Mesenchymal stem cell (in vitro differentiated cells and primary cell): ENCODE measurements around the gene CDC42BPG. TPM values are rescaled to one million over a fixed set of nuclear protein-coding genes. Genes with fewer than 3 reads are reported as not detected.

ENCODE experiments used
- DNase-seq: peaks from one replicate; pipeline ENCODE4 v3.0.0-alpha.2; 2013
- H2AFZ ChIP-seq: one replicate; pipeline ENCODE4 v1.6.1; 2013; ENCODE audit warnings: low read depth, mild to moderate bottlenecking, control low read depth, inconsistent platforms, low read length, moderate library complexity
- H2AK5ac ChIP-seq: 2 replicates; pipeline ENCODE4 v1.6.1; 2013; ENCODE audit warnings: low read length, moderate library complexity, mild to moderate bottlenecking, inconsistent platforms; ENCODE audit not compliant: severe bottlenecking
- H2BK120ac ChIP-seq: one replicate; pipeline ENCODE4 v1.6.1; 2013; ENCODE audit warnings: low read depth, mild to moderate bottlenecking, inconsistent platforms, low read length, moderate library complexity
- H2BK12ac ChIP-seq, 2 experiments: one replicate each; pipeline ENCODE4 v1.6.1; 2013; ENCODE audit warnings: inconsistent platforms in 2 of 2, low read length in 2 of 2, mild to moderate bottlenecking in 2 of 2, moderate library complexity in 2 of 2, control low read depth in 1 of 2
- H2BK15ac ChIP-seq: one replicate; pipeline ENCODE4 v1.6.1; 2013; ENCODE audit warnings: mild to moderate bottlenecking, low read depth, inconsistent platforms; ENCODE audit not compliant: poor library complexity, severe bottlenecking
- H2BK5ac ChIP-seq: 2 replicates; pipeline ENCODE4 v1.6.1; 2013; ENCODE audit warnings: low read depth, mild to moderate bottlenecking, low read length, control low read depth, inconsistent platforms; ENCODE audit not compliant: poor library complexity, severe bottlenecking
- H3K14ac ChIP-seq, 2 experiments: one replicate each; pipeline ENCODE4 v1.6.1; 2013; ENCODE audit warnings: inconsistent platforms in 2 of 2, low read length in 2 of 2, control low read depth in 1 of 2, mild to moderate bottlenecking in 1 of 2, moderate library complexity in 1 of 2
- H3K18ac ChIP-seq, 2 experiments: one replicate each; pipeline ENCODE4 v1.6.1; 2013; ENCODE audit warnings: inconsistent platforms in 2 of 2, low read length in 2 of 2, control low read depth in 1 of 2, low read depth in 1 of 2, mild to moderate bottlenecking in 1 of 2
- H3K23ac ChIP-seq, 2 experiments: one replicate each; pipeline ENCODE4 v1.6.1; 2013; ENCODE audit warnings: inconsistent platforms in 2 of 2, low read length in 2 of 2, mild to moderate bottlenecking in 2 of 2, moderate library complexity in 2 of 2, control low read depth in 1 of 2
- H3K27ac ChIP-seq: 2 replicates; pipeline ENCODE4 v1.5.1; 2013; ENCODE audit warnings: mild to moderate bottlenecking, moderate library complexity, low read length, control low read depth, inconsistent platforms; ENCODE audit not compliant: poor library complexity, severe bottlenecking
- H3K27me3 ChIP-seq, 2 experiments: 2 replicates each; pipeline versions ENCODE4 v1.6.1 to v1.7.0; 2013; ENCODE audit warnings: low read length in 2 of 2, mild to moderate bottlenecking in 2 of 2, moderate library complexity in 2 of 2, control low read depth in 1 of 2, inconsistent platforms in 1 of 2; ENCODE audit not compliant: control insufficient read depth in 1 of 2, insufficient read depth in 1 of 2
- H3K36me3 ChIP-seq, 2 experiments: 2 replicates each; pipeline versions ENCODE4 v1.6.1 to v1.7.0; 2013; ENCODE audit warnings: low read length in 2 of 2, control low read depth in 1 of 2, inconsistent platforms in 1 of 2, low read depth in 1 of 2, mild to moderate bottlenecking in 1 of 2; ENCODE audit not compliant: insufficient read depth in 2 of 2, control insufficient read depth in 1 of 2
- H3K4ac ChIP-seq, 2 experiments: one replicate each; pipeline ENCODE4 v1.6.1; 2013; ENCODE audit warnings: inconsistent platforms in 2 of 2, low read length in 2 of 2, mild to moderate bottlenecking in 2 of 2, moderate library complexity in 2 of 2, control low read depth in 1 of 2, low read depth in 1 of 2
- H3K4me1 ChIP-seq: 2 replicates; pipeline ENCODE4 v1.6.1; 2013; ENCODE audit warnings: low read depth, low read length, control low read depth; ENCODE audit not compliant: control insufficient read depth, insufficient read depth
- H3K4me2 ChIP-seq: 2 replicates; pipeline ENCODE4 v1.6.1; 2013; ENCODE audit warnings: low read length, mild to moderate bottlenecking, inconsistent platforms; ENCODE audit not compliant: poor library complexity, severe bottlenecking
- H3K4me3 ChIP-seq, 2 experiments: 2 replicates each; pipeline versions ENCODE4 v1.5.1 to v1.7.0; 2013; ENCODE audit warnings: low read length in 2 of 2, mild to moderate bottlenecking in 2 of 2, control low read depth in 1 of 2, low read depth in 1 of 2; ENCODE audit not compliant: insufficient read depth in 1 of 2
- H3K79me1 ChIP-seq: replicated peaks from 2 replicates; pipeline ENCODE4 v1.6.1; 2013; ENCODE audit warnings: mild to moderate bottlenecking, control low read depth, low read length, inconsistent platforms; ENCODE audit not compliant: poor library complexity, severe bottlenecking
- H3K9ac ChIP-seq: 2 replicates; pipeline ENCODE4 v1.7.0; 2013; ENCODE audit warnings: mild to moderate bottlenecking, low read length, moderate library complexity
- H3K9me3 ChIP-seq: 2 replicates; pipeline ENCODE4 v1.7.0; 2013; ENCODE audit warnings: mild to moderate bottlenecking, low read length; ENCODE audit not compliant: control insufficient read depth
- H4K8ac ChIP-seq: one replicate; pipeline ENCODE4 v1.6.1; 2013; ENCODE audit warnings: inconsistent platforms, mild to moderate bottlenecking, low read length, moderate library complexity
- H4K91ac ChIP-seq: one replicate; pipeline ENCODE4 v1.6.1; 2013; ENCODE audit warnings: mild to moderate bottlenecking, low read length, inconsistent platforms
- WGBS: methylation state at CpG from one replicate; pipeline ENCODE4 v1.1.7; 2013; ENCODE audit warnings: mixed read lengths; 5-methylcytosine and 5-hydroxymethylcytosine counted together
- polyA plus RNA-seq, 2 experiments: library from polyadenylated mRNA; stranded (reverse); fragments of 200-250 nt; gene quantifications; one replicate each; pipeline ENCODE4 v1.2.3, GENCODE V29; 2013

Gene CDC42BPG
- 0.26 TPM for polyA plus RNA-seq (2013, experiment 1 of 2)
- 0.21 TPM for polyA plus RNA-seq (2013, experiment 2 of 2)

GRCh38 chr11:64844330-64845128 lies at the start of gene CDC42BPG:
Gene CDC42BPG, minus strand, starts transcription at chr11:64844653. Its CDS starts 84 bp downstream, at chr11:64844569.
- peak within 1 kb of the TSS; percentile 70 for H4K91ac ChIP-seq
- peak within 1 kb of the TSS; percentile 90 for H4K8ac ChIP-seq
- peak within 1 kb of the TSS in 1 of 2 experiments; percentile 64 for H3K14ac ChIP-seq
- H3K23ac ChIP-seq, result peak within 1 kb of the TSS in 1 of 2 experiments; percentile 51
- peak within 1 kb of the TSS in 1 of 2 experiments; percentile 42 for H3K4ac ChIP-seq
- H3K4me3 ChIP-seq, result peak within 1 kb of the TSS in 1 of 2 experiments; percentile 59
- peaks cover 44% of the 10 kb centered on the region for H3K4me1 ChIP-seq
- no peaks in the 10 kb centered on the region for H3K9me3 ChIP-seq
- H3K9ac ChIP-seq, result no peak within 1 kb of the TSS
- H2AFZ ChIP-seq, result peak within 1 kb of the TSS; percentile 49
- peaks cover 3% of the 10 kb centered on the region for H3K79me1 ChIP-seq
- peaks cover 0 to 10% of the 10 kb centered on the region in 2 experiments for H3K36me3 ChIP-seq
- peak within 1 kb of the TSS; percentile 50 for H2BK15ac ChIP-seq
- no peaks in the 10 kb centered on the region for H3K27me3 ChIP-seq
- 2% methylated on average over 45 of the region's 96 CpGs for WGBS
- H2BK5ac ChIP-seq, result no peak within 1 kb of the TSS
- no peak within 1 kb of the TSS for H2AK5ac ChIP-seq
- H3K4me2 ChIP-seq, result peak within 1 kb of the TSS; percentile 74
- H3K27ac ChIP-seq, result no peak within 1 kb of the TSS
- H2BK12ac ChIP-seq, result peak within 1 kb of the TSS in 1 of 2 experiments; percentile 96
- H3K18ac ChIP-seq, result peak within 1 kb of the TSS in 1 of 2 experiments; percentile 76
- H2BK120ac ChIP-seq, result peak within 1 kb of the TSS; percentile 64
- DNase-seq, result peak; percentile 71

GRCh38 chr11:64893194-64894069 lies 49.0 kb upstream of the CDC42BPG start:
- no peak overlapping the region for H2BK120ac ChIP-seq
- H3K79me1 ChIP-seq, result no peaks in the 10 kb centered on the region
- H2BK15ac ChIP-seq, result no peak overlapping the region
- H2BK12ac ChIP-seq, result peak overlapping the region in 1 of 2 experiments; percentile 25
- H4K8ac ChIP-seq, result no peak overlapping the region
- H3K4ac ChIP-seq, result no peak overlapping the region
- H3K9ac ChIP-seq, result no peak overlapping the region
- H3K36me3 ChIP-seq, result peaks cover 37 to 39% of the 10 kb centered on the region in 2 experiments
- H3K18ac ChIP-seq, result peak overlapping the region in 1 of 2 experiments; percentile 86
- no peak overlapping the region for H2AFZ ChIP-seq
- no peak overlapping the region for H3K14ac ChIP-seq
- H3K23ac ChIP-seq, result no peak overlapping the region
- peaks cover 20% of the 10 kb centered on the region for H3K4me1 ChIP-seq
- no peaks in the 10 kb centered on the region for H3K9me3 ChIP-seq
- peak overlapping the region; percentile 3 for H4K91ac ChIP-seq
- no peaks in the 10 kb centered on the region for H3K27me3 ChIP-seq
- WGBS, result 92% methylated on average over 25 of the region's 25 CpGs
- no peak overlapping the region for H3K4me2 ChIP-seq
- no peak overlapping the region for H2AK5ac ChIP-seq
- DNase-seq, result no peak
- no peak overlapping the region for H3K4me3 ChIP-seq
- no peak overlapping the region for H2BK5ac ChIP-seq
- no peak overlapping the region for H3K27ac ChIP-seq

DNA sequence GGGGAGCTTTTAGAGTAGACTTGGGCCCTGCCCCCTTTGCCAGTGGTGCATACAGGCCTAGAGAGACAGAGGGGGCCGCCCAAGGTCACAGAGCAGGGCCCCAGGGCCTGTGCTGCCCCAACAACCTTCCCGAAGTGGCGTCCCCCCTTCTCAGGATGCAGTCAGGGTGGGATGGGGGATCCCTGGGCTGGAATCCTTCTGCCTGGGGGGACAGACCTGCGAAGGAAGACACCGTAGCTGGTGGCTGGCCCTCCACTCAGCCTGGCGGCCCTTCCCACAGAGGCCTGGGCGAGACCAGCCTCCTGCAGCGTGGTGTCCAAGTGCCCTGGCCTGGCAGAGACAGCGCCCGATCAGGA lies 48.4 kb upstream of the CDC42BPG start:
- H3K36me3 ChIP-seq, result peaks cover 30 to 33% of the 10 kb centered on the region in 2 experiments
- no peak overlapping the region for H3K23ac ChIP-seq
- H2BK120ac ChIP-seq, result no peak overlapping the region
- H3K4me3 ChIP-seq, result no peak overlapping the region
- H3K9ac ChIP-seq, result no peak overlapping the region
- peak overlapping the region; percentile 34 for H2AK5ac ChIP-seq
- no peaks in the 10 kb centered on the region for H3K27me3 ChIP-seq
- no peak overlapping the region for H3K18ac ChIP-seq
- no peak for DNase-seq
- H3K27ac ChIP-seq, result no peak overlapping the region
- no peak overlapping the region for H2AFZ ChIP-seq
- no peak overlapping the region for H2BK12ac ChIP-seq
- 95% methylated on average over 10 of the region's 10 CpGs for WGBS
- H3K79me1 ChIP-seq, result no peaks in the 10 kb centered on the region
- no peak overlapping the region for H2BK15ac ChIP-seq
- no peak overlapping the region for H4K91ac ChIP-seq
- no peak overlapping the region for H4K8ac ChIP-seq
- H3K9me3 ChIP-seq, result no peaks in the 10 kb centered on the region
- no peak overlapping the region for H3K4me2 ChIP-seq
- no peak overlapping the region for H3K4ac ChIP-seq
- H3K4me1 ChIP-seq, result peaks cover 25% of the 10 kb centered on the region
- no peak overlapping the region for H3K14ac ChIP-seq
- no peak overlapping the region for H2BK5ac ChIP-seq

DNA sequence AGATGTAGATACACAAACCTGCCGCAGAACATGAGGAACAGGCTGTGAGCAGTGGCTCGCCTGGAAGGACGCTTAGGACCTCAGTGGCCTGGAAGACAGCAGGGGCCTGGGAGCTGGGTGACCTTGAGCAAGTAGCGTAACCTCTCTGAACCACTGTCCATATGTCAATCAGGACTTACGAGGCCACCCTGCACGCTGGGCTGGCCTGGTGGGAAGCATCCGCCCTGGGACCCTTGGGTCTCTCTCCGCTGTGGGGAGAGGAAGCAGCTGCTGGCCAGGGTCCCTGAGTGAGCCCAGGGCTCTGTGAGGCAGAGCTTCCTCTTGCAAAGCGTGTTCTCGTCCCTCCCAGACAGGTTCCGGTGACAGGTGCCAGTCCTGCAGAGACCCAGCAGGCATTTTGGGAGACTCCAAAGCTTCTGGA lies 48.0 kb upstream of the CDC42BPG start:
- no peak overlapping the region for H4K8ac ChIP-seq
- no peaks in the 10 kb centered on the region for H3K9me3 ChIP-seq
- H2BK12ac ChIP-seq, result no peak overlapping the region
- no peak overlapping the region for H3K27ac ChIP-seq
- no peak overlapping the region for H2BK15ac ChIP-seq
- no peak overlapping the region for H2AK5ac ChIP-seq
- H3K9ac ChIP-seq, result no peak overlapping the region
- H2AFZ ChIP-seq, result no peak overlapping the region
- H3K79me1 ChIP-seq, result no peaks in the 10 kb centered on the region
- H2BK120ac ChIP-seq, result no peak overlapping the region
- H3K14ac ChIP-seq, result no peak overlapping the region
- no peak for DNase-seq
- H3K36me3 ChIP-seq, result peaks cover 28 to 29% of the 10 kb centered on the region in 2 experiments
- peak overlapping the region; percentile 40 for H4K91ac ChIP-seq
- H3K4me3 ChIP-seq, result no peak overlapping the region
- no peak overlapping the region for H3K4me2 ChIP-seq
- peaks cover 27% of the 10 kb centered on the region for H3K4me1 ChIP-seq
- WGBS, result 90% methylated on average over 11 of the region's 11 CpGs
- H3K18ac ChIP-seq, result no peak overlapping the region
- no peak overlapping the region for H3K4ac ChIP-seq
- no peak overlapping the region for H2BK5ac ChIP-seq
- no peak overlapping the region for H3K23ac ChIP-seq
- H3K27me3 ChIP-seq, result no peaks in the 10 kb centered on the region
